Mesothelial cell of epicardium (in vitro differentiated cells): ENCODE data around the gene LEAP2. TPM values are rescaled to one million over a fixed set of nuclear protein-coding genes. Genes with fewer than 3 reads are reported as not detected.
"Not testable (repeated sequence)": the region's sequence is repeated elsewhere in the genome, so short reads cannot be mapped to it uniquely, and the experiment has no call there.

Experiments used
- DNase-seq, 2 experiments: peaks; one replicate each; pipeline ENCODE4 v3.0.0; 2021; ENCODE audit warnings: low spot score in 2 of 2; ENCODE audit not compliant: unreplicated experiment in 2 of 2
- H3K27ac Mint-ChIP-seq: 2 replicates; pipeline ENCODE4 v1.8.0; 2021; ENCODE audit warnings: mixed read lengths
- H3K27me3 Mint-ChIP-seq: 2 replicates; pipeline ENCODE4 v1.8.0; 2021; ENCODE audit warnings: low read depth, mixed read lengths
- H3K36me3 Mint-ChIP-seq: 2 replicates; pipeline ENCODE4 v1.8.0; 2021; ENCODE audit warnings: mixed read lengths
- H3K4me1 Mint-ChIP-seq: 2 replicates; pipeline ENCODE4 v1.8.0; 2021; ENCODE audit warnings: mixed read lengths
- H3K4me3 Mint-ChIP-seq: 2 replicates; pipeline ENCODE4 v1.8.0; 2021; ENCODE audit warnings: mild to moderate bottlenecking, moderate library complexity, mixed read lengths
- H3K9me3 Mint-ChIP-seq: 2 replicates; pipeline ENCODE4 v1.8.0; 2021; ENCODE audit warnings: mixed read lengths
- CTCF ChIP-seq: fragments of 200-600 bp; sonication (generic); IDR thresholded peaks from one replicate; pipeline ENCODE4 v1.5.0; 2021; ENCODE audit warnings: antibody characterized with exemption; ENCODE audit not compliant: unreplicated experiment
- total RNA-seq: library from RNA; stranded (reverse); gene quantifications from 3 replicates; pipeline ENCODE4 v1.2.1, GENCODE V29; 2021

The LEAP2 gene
- total RNA-seq, 1 donor from 2014 or later: 2.6 TPM

GRCh38 chr5:132849347-132849746, 24.1 kb upstream of the LEAP2 start:
- no peak for DNase-seq
- Mint-ChIP-seq H3K36me3 (no peaks in the 10 kb centered on the region), H3K9me3 (no peaks in the 10 kb centered on the region), H3K4me3 (no peak overlapping the region), H3K27me3 (no peaks in the 10 kb centered on the region), H3K4me1 (peaks cover 5% of the 10 kb centered on the region), H3K27ac (no peak overlapping the region)
- TF ChIP-seq CTCF: no peak

GRCh38 chr5:132850066-132850465, 23.4 kb upstream of the LEAP2 start:
- Mint-ChIP-seq H3K4me1 (peaks cover 7% of the 10 kb centered on the region), H3K36me3 (no peaks in the 10 kb centered on the region), H3K27ac (no peak overlapping the region), H3K27me3 (no peaks in the 10 kb centered on the region), H3K9me3 (no peaks in the 10 kb centered on the region), H3K4me3 (no peak overlapping the region)
- DNase-seq: no peak
- TF ChIP-seq CTCF: no peak

GRCh38 chr5:132853323-132853722, 20.1 kb upstream of the LEAP2 start:
- no peaks in the 10 kb centered on the region for H3K9me3 Mint-ChIP-seq
- DNase-seq: no peak
- peaks cover 3% of the 10 kb centered on the region for H3K27me3 Mint-ChIP-seq
- peaks cover 7% of the 10 kb centered on the region for H3K4me1 Mint-ChIP-seq
- H3K27ac Mint-ChIP-seq: no peak overlapping the region
- no peak for TF ChIP-seq CTCF
- H3K36me3 Mint-ChIP-seq: no peaks in the 10 kb centered on the region
- H3K4me3 Mint-ChIP-seq: no peak overlapping the region

GRCh38 chr5:132853790-132854189, 19.7 kb upstream of the LEAP2 start:
- H3K36me3 Mint-ChIP-seq: no peaks in the 10 kb centered on the region
- H3K9me3 Mint-ChIP-seq: no peaks in the 10 kb centered on the region
- peaks cover 6% of the 10 kb centered on the region for H3K27me3 Mint-ChIP-seq
- no peak for TF ChIP-seq CTCF
- no peak overlapping the region for H3K4me3 Mint-ChIP-seq
- no peak overlapping the region for H3K27ac Mint-ChIP-seq
- no peak for DNase-seq
- peaks cover 7% of the 10 kb centered on the region for H3K4me1 Mint-ChIP-seq

GRCh38 chr5:132854301-132854700, 19.2 kb upstream of the LEAP2 start:
- Mint-ChIP-seq H3K4me1 (peaks cover 4% of the 10 kb centered on the region), H3K27me3 (peaks cover 6% of the 10 kb centered on the region), H3K27ac (peak overlapping the region; percentile 43), H3K36me3 (no peaks in the 10 kb centered on the region), H3K9me3 (no peaks in the 10 kb centered on the region), H3K4me3 (no peak overlapping the region)
- no peak for DNase-seq
- TF ChIP-seq CTCF: no peak

GRCh38 chr5:132854992-132855391, 18.5 kb upstream of the LEAP2 start:
- H3K4me3 Mint-ChIP-seq, DNase-seq, H3K9me3 Mint-ChIP-seq, H3K36me3 Mint-ChIP-seq, H3K4me1 Mint-ChIP-seq, H3K27ac Mint-ChIP-seq: not testable (repeated sequence)
- peaks cover 12% of the 10 kb centered on the region for H3K27me3 Mint-ChIP-seq
